Lower lobe of right lung (tissue), 2 donors: ENCODE data around the gene ODC1. TPM values are rescaled to one million over a fixed set of nuclear protein-coding genes. Genes with fewer than 3 reads are reported as not detected.

Source experiments
- ATAC-seq, 2 donors: fragments of 200-7000 bp; cut with Tn5 transposase; one replicate each; pipeline ENCODE4 v1.9.1; 2020 to 2022; ENCODE audit warnings: mild to moderate bottlenecking in 2 of 2, moderate library complexity in 2 of 2
- DNase-seq: peaks from one replicate; pipeline ENCODE4 v3.0.0-alpha.2; 2020
- H3K27ac ChIP-seq: fragments of 200-600 bp; one replicate; pipeline ENCODE4 v1.8.0; 2022
- H3K27me3 ChIP-seq: fragments of 200-600 bp; one replicate; pipeline ENCODE4 v1.8.0; 2022; ENCODE audit warnings: low read depth
- H3K36me3 ChIP-seq: fragments of 200-600 bp; one replicate; pipeline ENCODE4 v1.8.0; 2022; ENCODE audit warnings: mild to moderate bottlenecking
- H3K4me1 ChIP-seq: fragments of 200-600 bp; one replicate; pipeline ENCODE4 v1.8.0; 2022
- H3K4me3 ChIP-seq: fragments of 200-600 bp; one replicate; pipeline ENCODE4 v1.8.0; 2022; ENCODE audit warnings: mild to moderate bottlenecking
- H3K9me3 ChIP-seq: fragments of 200-600 bp; one replicate; pipeline ENCODE4 v1.8.0; 2022
- CTCF ChIP-seq: fragments of 200-600 bp; IDR thresholded peaks from one replicate; pipeline ENCODE4 v1.8.0; 2022; ENCODE audit warnings: antibody characterized with exemption, mild to moderate bottlenecking
- intact Hi-C: fragments of 100-400 bp; cut with DNase I; formaldehyde crosslinking; loops from one replicate; pipeline ENCODE4 v1.11.0; 2022
- total RNA-seq: library from RNA; stranded (reverse); fragmentation: NEBNext Ultra II Directional; extraction: Animal tissue kit (Norgen Biotek cat#: 25700); gene quantifications from one replicate; pipeline ENCODE4 v1.2.1, GENCODE V29; 2021
- donor health status: DM: no; HTN: yes; CAD: no; lungs with severe emphysema.

ODC1 gene
- total RNA-seq, 1 donor from 2014 or later, result 30.1 TPM

GRCh38 chr2:10400002-10400401, 48.1 kb downstream of the ODC1 start:
- intact Hi-C loops, result no loop called here
- H3K36me3 ChIP-seq, result peaks cover 27% of the 10 kb centered on the region
- no peak for TF ChIP-seq CTCF
- peak overlapping the region; percentile 82 for H3K27ac ChIP-seq
- no peaks in the 10 kb centered on the region for H3K27me3 ChIP-seq
- DNase-seq (no peak), ATAC-seq (no peak)
- H3K9me3 ChIP-seq, result no peaks in the 10 kb centered on the region
- H3K4me1 ChIP-seq, result peaks cover 87% of the 10 kb centered on the region
- no peak overlapping the region for H3K4me3 ChIP-seq

- H3K4me3 ChIP-seq, result no peak overlapping the region
- no peak for TF ChIP-seq CTCF
- ATAC-seq (no peak), DNase-seq (no peak)
- H3K36me3 ChIP-seq, result peaks cover 23% of the 10 kb centered on the region
- no peaks in the 10 kb centered on the region for H3K9me3 ChIP-seq
- intact Hi-C loops, result no loop called here
- peaks cover 80% of the 10 kb centered on the region for H3K4me1 ChIP-seq
- no peaks in the 10 kb centered on the region for H3K27me3 ChIP-seq
- H3K27ac ChIP-seq, result peak overlapping the region; percentile 82
These were observed 48.8 kb downstream of the ODC1 start for GRCh38 chr2:10399358-10399757.

- no peaks in the 10 kb centered on the region for H3K27me3 ChIP-seq
- peaks cover 17% of the 10 kb centered on the region for H3K36me3 ChIP-seq
- H3K4me3 ChIP-seq, result no peak overlapping the region
- no peak for TF ChIP-seq CTCF
- DNase-seq, result peak; percentile 83
- H3K27ac ChIP-seq, result peak overlapping the region; percentile 60
- intact Hi-C loops, result no loop called here
- peak; percentile 33 to 47 for ATAC-seq
- no peaks in the 10 kb centered on the region for H3K9me3 ChIP-seq
- peaks cover 77% of the 10 kb centered on the region for H3K4me1 ChIP-seq
These were observed 49.6 kb downstream of the ODC1 start for GRCh38 chr2:10398496-10398895.

- no peak for DNase-seq
- H3K9me3 ChIP-seq, result no peaks in the 10 kb centered on the region
- peaks cover 83% of the 10 kb centered on the region for H3K4me1 ChIP-seq
- no peak for TF ChIP-seq CTCF
- no peak overlapping the region for H3K4me3 ChIP-seq
- intact Hi-C loops, result no loop called here
- H3K36me3 ChIP-seq, result peaks cover 17% of the 10 kb centered on the region
- peak; percentile 18 to 40 for ATAC-seq
- no peaks in the 10 kb centered on the region for H3K27me3 ChIP-seq
- H3K27ac ChIP-seq, result peak overlapping the region; percentile 60
These were observed 50.2 kb downstream of the ODC1 start for GRCh38 chr2:10397878-10398277.

- H3K4me3 ChIP-seq, result no peak overlapping the region
- no peaks in the 10 kb centered on the region for H3K9me3 ChIP-seq
- no peaks in the 10 kb centered on the region for H3K27me3 ChIP-seq
- H3K4me1 ChIP-seq, result peaks cover 83% of the 10 kb centered on the region
- TF ChIP-seq CTCF, result no peak
- intact Hi-C loops, result no loop called here
- ATAC-seq (peak in 1 of 2 donors; percentile 13), DNase-seq (no peak)
- H3K36me3 ChIP-seq, result peaks cover 17% of the 10 kb centered on the region
- H3K27ac ChIP-seq, result peak overlapping the region; percentile 60
These were observed 50.7 kb downstream of the ODC1 start for GRCh38 chr2:10397297-10397875.
